PC-9 (cell line): ENCODE data around the gene NR2C2. TPM values are rescaled to one million over a fixed set of nuclear protein-coding genes. Genes with fewer than 3 reads are reported as not detected.

Experiments
- BruUV-seq: library from RNA; stranded (reverse); fragments of 400-500 nt; replicated peaks from 2 replicates; lab custom pipeline; 2021; lab: Mats Ljungman, UMichigan
- CTCF ChIA-PET: fragments of 300-600 bp; sonication (Branson Sonifier 250); formaldehyde crosslinking; loops from one replicate; lab custom pipeline; 2022; ENCODE audit warnings: antibody characterized with exemption; lab: Charles Lee
- POLR2A ChIA-PET: fragments of 300-600 bp; sonication (Branson Sonifier 250); formaldehyde crosslinking; loops from one replicate; lab custom pipeline; 2022; ENCODE audit warnings: antibody characterized with exemption; ENCODE audit not compliant: unreplicated experiment; lab: Charles Lee
- DNase-seq, 2 experiments: peaks; one replicate each; pipeline versions ENCODE4 v3.0.0 to v3.0.0-alpha.2; 2015 to 2022; ENCODE audit warnings: mixed read lengths in 1 of 2
- H2AFZ ChIP-seq: fragments of 200-600 bp; sonication (generic); 2 replicates; pipeline ENCODE4 v1.8.1; 2017; ENCODE audit warnings: antibody characterized with exemption
- H3F3A ChIP-seq: fragments of 200-600 bp; sonication (generic); 2 replicates; pipeline ENCODE4 v1.8.1; 2017; ENCODE audit warnings: antibody characterized with exemption, mild to moderate bottlenecking, low read depth; ENCODE audit not compliant: insufficient read depth
- H3K27ac ChIP-seq: fragments of 200-600 bp; sonication (generic); 2 replicates; pipeline ENCODE4 v1.6.1; 2016; ENCODE audit warnings: mixed run types
- H3K27me3 ChIP-seq: fragments of 200-600 bp; sonication (generic); 2 replicates; pipeline ENCODE4 v1.6.1; 2016; ENCODE audit warnings: low read depth, mixed run types; ENCODE audit not compliant: insufficient read depth
- H3K36me3 ChIP-seq: fragments of 200-600 bp; sonication (generic); 2 replicates; pipeline ENCODE4 v1.6.1; 2016; ENCODE audit warnings: low read depth, mixed run types
- H3K4me1 ChIP-seq: fragments of 200-600 bp; sonication (generic); replicated peaks from 2 replicates; pipeline ENCODE4 v1.6.1; 2016; ENCODE audit warnings: mixed run types; ENCODE audit not compliant: insufficient read depth
- H3K4me2 ChIP-seq: fragments of 200-600 bp; sonication (generic); 2 replicates; pipeline ENCODE4 v1.6.1; 2017; ENCODE audit warnings: mixed run types
- H3K4me3 ChIP-seq: fragments of 200-600 bp; sonication (generic); 2 replicates; pipeline ENCODE4 v1.6.1; 2016; ENCODE audit warnings: mixed run types
- H3K79me2 ChIP-seq: fragments of 200-600 bp; sonication (generic); 2 replicates; pipeline ENCODE4 v1.6.1; 2017; ENCODE audit warnings: low read depth, mixed run types
- H3K9me2 ChIP-seq: fragments of 200-600 bp; sonication (generic); 2 replicates; pipeline ENCODE4 v1.8.1; 2017; ENCODE audit warnings: mild to moderate bottlenecking; ENCODE audit not compliant: insufficient read depth
- H3K9me3 ChIP-seq: fragments of 200-600 bp; sonication (generic); 2 replicates; pipeline ENCODE4 v1.8.1; 2016; ENCODE audit warnings: low read depth; ENCODE audit not compliant: insufficient read depth
- H4K20me1 ChIP-seq: fragments of 200-600 bp; sonication (generic); 2 replicates; pipeline ENCODE4 v1.8.1; 2017; ENCODE audit not compliant: insufficient read depth
- CTCF ChIP-seq: fragments of 200-600 bp; sonication (generic); conservative IDR thresholded peaks from 2 replicates; pipeline ENCODE4 v1.6.1; 2017; ENCODE audit warnings: mixed run types, antibody characterized with exemption, mild to moderate bottlenecking, moderate library complexity
- EZH2 ChIP-seq: fragments of 200-600 bp; sonication (generic); IDR thresholded peaks from 2 replicates; pipeline ENCODE4 v1.8.0; 2017; ENCODE audit warnings: antibody characterized with exemption, low read depth
- intact Hi-C: fragments of 100-400 bp; cut with micrococcal nuclease; formaldehyde crosslinking; loops from one replicate; pipeline ENCODE4 v1.10.0; 2022; ENCODE audit not compliant: unreplicated experiment
- total RNA-seq: library from RNA; stranded (reverse); gene quantifications from 2 replicates; pipeline ENCODE4 v1.2.3, GENCODE V29; 2021

The NR2C2 gene
- total RNA-seq, 1 experiment from 2014 or later: 44.1 TPM

DNA sequence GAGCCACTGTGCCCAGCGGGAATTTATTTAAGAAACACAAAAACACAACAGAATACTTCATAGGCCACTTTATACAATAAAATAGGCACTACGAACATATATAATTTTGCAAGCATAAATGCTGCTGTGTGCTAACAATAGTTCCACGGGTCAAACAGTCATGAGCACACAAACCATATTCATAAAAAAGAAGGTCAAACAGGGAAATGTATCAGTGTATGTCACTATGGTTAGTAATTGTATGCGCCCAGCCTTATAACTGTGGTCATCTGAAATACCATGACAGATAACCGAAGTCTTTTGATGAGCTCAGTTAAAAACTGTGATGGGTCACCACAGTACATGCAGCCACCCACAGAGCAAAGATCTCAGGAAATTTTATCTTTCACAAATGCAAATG is 38.1 kb upstream of the NR2C2 start:
- peaks cover 9% of the 10 kb centered on the region for H3K9me3 ChIP-seq
- H3K27me3 ChIP-seq: no peaks in the 10 kb centered on the region
- no TSS peak for BruUV-seq
- no peak for DNase-seq
- no peaks in the 10 kb centered on the region for H3K4me1 ChIP-seq
- H2AFZ ChIP-seq: no peak overlapping the region
- no peak overlapping the region for H3K4me3 ChIP-seq
- ChIA-PET POLR2A (interaction anchor here (0.6 kb wide), 1 partner anchor 350 kb away, joined by 4 read pairs; no protein-coding TSS in a partner anchor), CTCF (no interaction called here)
- intact Hi-C loops: no loop called here
- H3F3A ChIP-seq: no peaks in the 10 kb centered on the region
- TF ChIP-seq EZH2 (no peak), CTCF (no peak)
- H3K4me2 ChIP-seq: no peak overlapping the region
- H3K27ac ChIP-seq: no peak overlapping the region
- H4K20me1 ChIP-seq: no peaks in the 10 kb centered on the region
- H3K36me3 ChIP-seq: no peaks in the 10 kb centered on the region
- no peaks in the 10 kb centered on the region for H3K79me2 ChIP-seq
- no peaks in the 10 kb centered on the region for H3K9me2 ChIP-seq

GRCh38 chr3:14911651-14912050 is 35.7 kb upstream of the NR2C2 start:
- Histone ChIP-seq H3K9me3 (no peaks in the 10 kb centered on the region), H4K20me1 (no peaks in the 10 kb centered on the region), H3K9me2 (no peaks in the 10 kb centered on the region), H2AFZ (no peak overlapping the region), H3K4me1 (no peaks in the 10 kb centered on the region), H3K27ac (no peak overlapping the region), H3K4me3 (no peak overlapping the region), H3K27me3 (no peaks in the 10 kb centered on the region), H3K4me2 (no peak overlapping the region), H3K79me2 (no peaks in the 10 kb centered on the region), H3K36me3 (no peaks in the 10 kb centered on the region), H3F3A (no peaks in the 10 kb centered on the region)
- BruUV-seq: no TSS peak
- no peak for DNase-seq
- no peak for TF ChIP-seq CTCF
- no peak for TF ChIP-seq EZH2
- ChIA-PET POLR2A (interaction anchor here (0.7 kb wide), 1 partner anchor 1183 kb away, joined by 9 read pairs; no protein-coding TSS in a partner anchor), CTCF (no interaction called here)
- intact Hi-C loops: no loop called here

- BruUV-seq: no TSS peak
- Histone ChIP-seq H2AFZ (no peak overlapping the region), H3K27me3 (no peaks in the 10 kb centered on the region), H3K9me3 (no peaks in the 10 kb centered on the region), H4K20me1 (no peaks in the 10 kb centered on the region), H3K36me3 (no peaks in the 10 kb centered on the region), H3K4me2 (no peak overlapping the region), H3K4me1 (no peaks in the 10 kb centered on the region), H3K79me2 (no peaks in the 10 kb centered on the region), H3K4me3 (no peak overlapping the region), H3K9me2 (no peaks in the 10 kb centered on the region), H3K27ac (no peak overlapping the region), H3F3A (no peaks in the 10 kb centered on the region)
- ChIA-PET CTCF (interaction anchor here (0.6 kb wide), 1 partner anchor 8 kb away, joined by 3 read pairs; no protein-coding TSS in a partner anchor), POLR2A (no interaction called here)
- intact Hi-C loops: no loop called here
- no peak for DNase-seq
- TF ChIP-seq CTCF (no peak), EZH2 (no peak)
Measured at GRCh38 chr3:14913071-14913925, 34.1 kb upstream of the NR2C2 start.
